Activated CD4-positive, alpha-beta T cell treated with anti-CD3 and anti-CD28 coated beads for 1 hour (primary cell): ENCODE measurements around the gene SULT4A1.
"Not testable (repeated sequence)": the region's sequence is repeated elsewhere in the genome, so short reads cannot be mapped to it uniquely, and the experiment has no call there.

Source experiments
- DNase-seq: peaks from one replicate; pipeline ENCODE4 v3.0.0-alpha.2; 2020

Gene SULT4A1

DNA sequence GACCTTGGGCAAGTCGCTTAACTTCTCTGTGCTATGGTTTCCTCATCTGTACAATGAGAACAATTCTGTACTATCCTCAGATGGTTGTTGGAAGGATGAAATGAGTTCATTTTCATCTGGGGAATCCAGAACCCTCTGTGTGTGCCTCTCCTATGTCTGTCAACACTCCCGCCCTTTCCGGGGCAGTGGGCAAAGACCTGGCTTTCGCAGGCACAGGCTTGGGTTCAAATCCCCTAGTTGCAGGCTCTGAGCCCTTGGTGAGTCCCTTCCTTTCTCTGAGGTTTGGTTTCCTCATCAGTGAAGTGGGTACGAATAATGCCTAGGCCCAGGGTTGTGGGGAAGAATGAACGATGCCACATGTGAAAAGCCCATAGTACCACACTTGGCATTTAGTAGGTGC is 23.5 kb upstream of the SULT4A1 start:
- DNase-seq = no peak

GRCh38 chr22:43885319-43885671 is 23.0 kb upstream of the SULT4A1 start:
- DNase-seq = no peak

- DNase-seq = no peak
These were observed 22.4 kb upstream of the SULT4A1 start for GRCh38 chr22:43884600-43885318.

- no peak for DNase-seq
These were observed 21.6 kb upstream of the SULT4A1 start for GRCh38 chr22:43883719-43884415.

DNA sequence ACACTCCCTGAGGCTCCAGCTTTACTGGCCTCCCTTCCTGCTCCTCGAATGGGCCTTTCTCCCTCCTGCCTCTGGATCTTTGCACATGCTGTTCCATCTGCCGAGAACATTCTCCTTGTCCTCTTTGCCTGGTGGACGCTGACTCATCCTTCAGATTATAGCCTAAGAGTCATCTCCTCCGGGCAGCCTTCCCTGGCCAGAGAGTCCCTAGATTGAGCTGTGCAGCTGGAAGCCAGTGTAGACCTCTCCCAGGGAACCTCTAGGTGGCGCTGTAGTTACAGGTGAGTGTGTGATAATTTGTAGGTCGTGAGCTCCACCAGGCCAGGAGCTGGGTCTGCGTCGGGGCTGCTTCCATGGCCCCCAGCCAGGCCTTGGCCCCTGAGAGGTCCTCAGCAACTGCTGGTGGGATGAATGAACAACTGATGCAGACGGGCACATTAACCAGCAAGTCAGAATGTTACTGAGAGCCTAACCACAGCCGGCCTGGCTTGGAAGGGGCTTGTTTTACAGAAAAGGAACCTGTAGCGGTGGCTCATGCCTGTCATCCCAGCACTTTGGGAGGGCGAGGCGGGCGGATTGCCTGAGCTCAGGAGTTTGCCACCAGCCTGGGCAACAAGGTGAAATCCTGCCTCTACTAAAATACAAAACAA is 20.8 kb upstream of the SULT4A1 start:
- DNase-seq = no peak

- no peak for DNase-seq
These were observed 19.9 kb upstream of the SULT4A1 start for GRCh38 chr22:43882122-43882767.

- DNase-seq = no peak
These were observed 19.1 kb upstream of the SULT4A1 start for GRCh38 chr22:43881091-43882061.

- no peak for DNase-seq
These were observed 18.3 kb upstream of the SULT4A1 start for GRCh38 chr22:43880541-43880991.

- no peak for DNase-seq
These were observed 17.7 kb upstream of the SULT4A1 start for GRCh38 chr22:43879901-43880540.

DNA sequence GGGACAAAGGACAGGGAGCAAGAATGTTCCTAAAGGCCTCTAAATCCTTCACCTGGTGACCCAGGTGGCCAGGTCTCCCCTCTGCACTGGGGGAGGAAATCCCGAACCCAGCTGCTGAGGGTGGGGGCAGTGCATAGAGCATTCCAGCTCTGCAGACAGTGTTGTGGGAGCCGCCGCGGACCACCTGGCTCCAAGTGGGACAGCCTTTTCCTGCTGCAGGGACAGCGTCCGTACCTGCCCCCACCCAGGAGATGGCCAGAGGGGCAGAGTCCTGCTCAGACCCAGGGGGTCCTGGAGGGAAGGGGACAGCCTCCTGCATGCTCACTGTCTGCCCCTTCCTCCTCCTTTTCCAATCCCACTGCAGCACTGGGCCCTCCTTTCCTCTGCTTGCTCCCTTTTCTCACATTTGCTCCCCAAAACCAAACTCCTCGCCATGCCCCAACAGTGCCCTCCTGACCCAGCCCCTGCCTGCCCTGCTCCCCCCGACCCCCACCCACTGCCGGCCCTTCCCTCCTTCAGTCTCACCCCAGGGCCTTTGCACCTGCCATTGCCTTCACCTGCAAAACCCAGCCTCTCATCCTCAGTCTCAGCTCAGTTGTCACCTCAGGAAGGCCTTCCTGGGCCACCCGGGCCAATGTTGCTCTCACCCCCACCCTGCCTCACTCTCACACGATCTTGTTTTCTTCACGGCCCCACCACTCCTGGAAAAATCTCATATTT is 16.7 kb upstream of the SULT4A1 start:
- DNase-seq = no peak

DNA sequence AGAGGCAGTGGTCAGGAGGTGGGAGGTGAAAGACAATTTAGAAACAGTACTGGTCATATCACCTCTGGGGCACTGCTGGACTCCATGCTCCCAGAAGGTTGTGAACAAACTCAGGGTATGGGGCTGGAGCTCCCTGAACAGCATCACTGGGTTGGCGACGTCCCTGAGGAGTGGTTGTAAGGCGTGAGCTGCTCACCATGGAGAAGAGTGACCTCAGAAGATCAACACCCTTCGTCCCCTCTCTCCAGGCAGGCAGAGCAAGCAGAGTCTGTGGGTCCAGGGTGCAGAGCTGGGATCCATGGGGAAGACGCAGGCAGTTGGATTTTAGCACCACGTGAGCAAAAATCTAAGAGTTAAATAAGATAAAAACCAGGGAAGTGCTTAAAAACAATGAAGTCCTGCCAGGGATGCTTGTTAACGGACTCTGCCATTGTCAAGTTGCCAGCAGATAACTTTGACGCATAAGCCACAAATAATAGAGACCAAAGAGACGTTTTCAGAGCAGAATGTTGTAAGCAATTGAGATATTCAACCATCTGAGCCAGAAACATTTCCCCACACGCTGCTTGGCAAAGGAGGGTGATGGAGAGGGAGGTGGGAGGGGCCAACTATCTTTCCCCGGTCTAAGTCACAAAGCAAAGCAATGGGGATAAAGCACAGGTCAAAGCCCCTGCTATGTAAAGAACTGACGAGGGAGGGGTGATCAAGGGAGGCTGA is 15.9 kb upstream of the SULT4A1 start:
- no peak for DNase-seq

GRCh38 chr22:43876866-43877509 is 14.7 kb upstream of the SULT4A1 start:
- no peak for DNase-seq

DNA sequence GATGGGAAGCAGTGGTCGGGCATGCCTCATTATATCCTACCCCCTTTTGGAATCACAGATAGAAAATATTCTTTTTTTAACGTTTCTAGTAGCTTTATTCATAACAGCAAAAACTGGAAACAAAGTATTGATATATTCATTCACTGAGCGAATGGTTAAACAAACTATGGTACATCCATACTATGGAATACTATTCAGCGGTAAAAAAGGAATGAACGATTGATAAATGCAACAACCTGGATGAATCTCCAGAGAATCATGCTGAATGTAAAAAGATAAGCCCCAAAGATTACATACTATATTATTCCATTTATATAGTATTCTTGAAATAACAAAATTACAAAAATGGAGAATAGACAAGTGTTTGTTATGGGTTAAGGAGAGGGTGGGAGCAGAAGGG is 7.5 kb upstream of the SULT4A1 start:
- DNase-seq = no peak

DNA sequence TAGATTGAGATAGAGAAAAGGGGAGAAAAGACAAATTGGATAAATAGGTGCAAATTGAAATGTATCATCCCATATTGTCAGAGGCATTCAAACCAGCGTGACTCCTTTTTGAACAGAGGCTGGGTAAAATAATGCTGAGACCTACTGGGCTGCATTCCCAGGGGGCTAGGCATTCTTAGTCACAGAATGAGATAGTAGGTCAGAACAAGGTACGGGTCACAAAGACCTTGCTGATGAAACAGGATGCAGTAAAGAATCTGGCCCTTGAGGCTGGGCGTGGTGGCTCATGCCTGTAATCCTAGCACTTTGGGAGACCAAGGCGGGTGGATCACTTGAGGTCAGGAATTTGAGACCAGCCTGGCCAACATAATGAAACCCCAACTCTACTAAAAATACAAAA is 6.7 kb upstream of the SULT4A1 start:
- DNase-seq = not testable (repeated sequence)

DNA sequence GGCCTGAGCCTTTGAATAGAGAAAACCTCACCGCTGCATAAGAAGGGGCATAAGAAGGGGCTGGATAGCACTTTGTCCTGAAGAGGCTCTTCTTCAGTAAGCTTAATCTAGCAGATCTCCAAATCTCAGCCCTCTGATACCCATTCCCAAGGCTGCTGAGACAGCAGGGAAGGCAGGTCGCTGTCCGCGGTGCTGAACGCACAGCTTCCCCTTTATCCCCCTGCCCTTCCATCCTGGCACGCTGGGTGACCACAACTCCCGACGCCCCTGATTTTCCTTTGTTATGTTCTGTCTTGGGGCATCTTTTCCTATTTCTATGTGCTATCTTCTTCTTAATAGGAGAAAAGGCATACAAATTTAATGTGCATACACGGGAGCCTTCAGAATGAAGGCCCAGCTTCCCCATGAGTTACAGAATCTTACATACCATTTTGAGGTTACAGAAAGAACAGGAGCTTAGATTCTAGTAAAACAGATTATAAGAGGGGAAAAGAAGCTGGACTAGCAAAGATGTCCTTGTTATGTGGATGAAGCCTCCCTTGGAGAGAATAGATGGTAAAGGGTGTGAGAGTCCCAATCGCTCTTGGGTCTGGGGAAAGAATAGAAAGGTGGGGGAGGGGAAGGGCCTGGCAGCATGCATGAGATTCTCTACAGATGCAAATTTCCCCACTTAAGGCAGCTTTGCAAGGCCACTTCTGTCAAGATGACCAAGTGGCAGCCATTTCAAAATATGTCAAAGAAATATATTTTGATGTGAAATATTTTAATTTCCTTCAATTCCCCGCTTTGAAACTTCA is 5.7 kb upstream of the SULT4A1 start:
- no peak for DNase-seq

- DNase-seq = no peak
These were observed 529 bp upstream of the SULT4A1 start for GRCh38 chr22:43862882-43863202.

GRCh38 chr22:43861529-43861928 is 784 bp downstream of the SULT4A1 start:
- no peak for DNase-seq

DNA sequence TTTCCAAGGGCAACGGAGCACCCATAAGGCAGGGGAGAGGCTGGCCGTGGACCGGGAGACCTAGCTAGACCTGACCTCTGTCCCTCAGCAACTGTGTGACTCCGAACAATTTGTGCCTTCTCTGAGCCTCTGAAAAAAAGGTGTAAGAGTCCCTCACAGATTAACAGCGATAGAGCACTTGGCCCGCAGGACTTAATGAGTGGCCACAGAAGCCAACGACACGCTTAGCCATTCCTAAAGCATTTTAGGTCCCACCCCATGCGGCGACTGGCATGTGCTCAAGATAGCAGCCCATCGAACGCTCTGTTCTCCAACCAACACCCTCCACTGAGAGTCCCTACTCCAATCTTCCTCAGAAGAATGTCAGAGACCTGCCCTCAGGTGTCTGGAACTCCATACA is 1.5 kb downstream of the SULT4A1 start:
- DNase-seq = no peak

DNA sequence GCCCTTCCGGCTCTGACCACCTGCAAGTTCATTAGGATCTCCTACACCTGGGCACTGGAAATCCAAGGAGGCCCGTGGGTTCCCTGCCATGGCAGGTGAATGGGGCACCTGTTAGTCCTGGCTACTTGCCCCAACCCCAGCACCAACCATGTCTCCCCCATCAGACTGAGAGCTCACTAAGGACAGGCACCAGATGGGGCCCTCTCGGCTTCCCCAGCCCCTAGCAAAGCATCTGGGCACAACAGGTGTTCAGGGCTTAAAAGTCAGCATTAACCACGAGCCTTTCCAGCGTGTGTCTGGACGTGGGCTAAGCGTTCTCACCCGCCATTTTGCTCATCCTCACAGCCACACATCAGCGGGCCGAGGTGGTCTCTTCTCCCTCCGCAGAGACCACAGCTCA is 2.2 kb downstream of the SULT4A1 start:
- DNase-seq = no peak
